ENCODE measurements around the gene TCF23. TPM values are rescaled to one million over a fixed set of nuclear protein-coding genes. Genes with fewer than 3 reads are reported as not detected.
"Not testable (repeated sequence)": the region's sequence is repeated elsewhere in the genome, so short reads cannot be mapped to it uniquely, and the experiment has no call there.

TCF23 gene
- total RNA-seq, 2 donors from 2014 or later, result not detected

DNA sequence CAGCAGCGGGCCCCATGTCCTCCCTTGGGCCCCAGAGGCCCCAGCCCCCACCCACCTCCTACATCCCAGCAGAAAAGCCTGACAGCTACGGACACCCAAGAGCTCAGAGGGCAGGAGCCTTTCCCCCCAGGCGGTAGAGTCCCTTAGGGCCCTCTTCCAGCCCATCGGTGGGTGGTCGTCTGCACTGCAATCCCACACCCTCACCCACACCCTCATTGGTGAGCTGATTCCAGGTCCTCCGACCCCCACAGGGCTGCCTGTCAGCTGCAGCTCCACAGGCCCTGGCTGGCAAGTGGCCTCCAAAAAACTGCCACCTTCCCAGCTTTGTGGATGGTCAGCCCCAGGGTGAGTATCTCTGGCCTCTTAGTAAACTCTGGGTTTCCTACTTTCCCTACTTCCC is 10.5 kb downstream of the TCF23 start:
- no peak overlapping the region for H3K27ac Mint-ChIP-seq
- ATAC-seq (replicated peaks), result no peak

DNA sequence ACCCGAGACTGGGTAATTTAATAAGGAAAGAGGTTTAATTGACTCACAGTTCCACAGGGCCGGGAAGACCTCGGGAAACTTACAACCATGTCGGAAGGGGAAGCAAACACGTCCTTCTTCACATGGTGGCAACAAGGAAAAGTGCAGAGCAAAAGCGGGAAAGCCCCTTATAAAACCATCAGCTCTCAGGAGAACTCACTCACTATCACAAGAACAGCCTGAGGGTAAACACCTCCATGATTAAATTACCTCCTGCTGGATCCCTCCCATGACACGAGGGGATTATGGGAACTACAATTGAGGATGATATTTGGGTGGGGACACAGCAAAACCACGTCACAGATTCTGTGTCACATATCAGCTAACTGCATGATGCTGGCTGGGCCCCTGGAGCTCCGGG is 11.4 kb downstream of the TCF23 start:
- Mint-ChIP-seq H3K27ac (no peak overlapping the region), H3K36me3 (ENCODE audit: low read depth) (no peaks in the 10 kb centered on the region), H3K9me3 (no peaks in the 10 kb centered on the region), H3K4me3 (no peak overlapping the region), H3K27me3 (peaks cover 3% of the 10 kb centered on the region), H3K4me1 (no peaks in the 10 kb centered on the region)
- no peak for ATAC-seq (replicated peaks)

More for the DNA sequence above, 10.5 kb downstream of the TCF23 start:
- Mint-ChIP-seq H3K9me3 (no peaks in the 10 kb centered on the region), H3K4me3 (no peak overlapping the region), H3K36me3 (ENCODE audit: low read depth) (no peaks in the 10 kb centered on the region), H3K4me1 (no peaks in the 10 kb centered on the region), H3K27me3 (peaks cover 3% of the 10 kb centered on the region)

DNA sequence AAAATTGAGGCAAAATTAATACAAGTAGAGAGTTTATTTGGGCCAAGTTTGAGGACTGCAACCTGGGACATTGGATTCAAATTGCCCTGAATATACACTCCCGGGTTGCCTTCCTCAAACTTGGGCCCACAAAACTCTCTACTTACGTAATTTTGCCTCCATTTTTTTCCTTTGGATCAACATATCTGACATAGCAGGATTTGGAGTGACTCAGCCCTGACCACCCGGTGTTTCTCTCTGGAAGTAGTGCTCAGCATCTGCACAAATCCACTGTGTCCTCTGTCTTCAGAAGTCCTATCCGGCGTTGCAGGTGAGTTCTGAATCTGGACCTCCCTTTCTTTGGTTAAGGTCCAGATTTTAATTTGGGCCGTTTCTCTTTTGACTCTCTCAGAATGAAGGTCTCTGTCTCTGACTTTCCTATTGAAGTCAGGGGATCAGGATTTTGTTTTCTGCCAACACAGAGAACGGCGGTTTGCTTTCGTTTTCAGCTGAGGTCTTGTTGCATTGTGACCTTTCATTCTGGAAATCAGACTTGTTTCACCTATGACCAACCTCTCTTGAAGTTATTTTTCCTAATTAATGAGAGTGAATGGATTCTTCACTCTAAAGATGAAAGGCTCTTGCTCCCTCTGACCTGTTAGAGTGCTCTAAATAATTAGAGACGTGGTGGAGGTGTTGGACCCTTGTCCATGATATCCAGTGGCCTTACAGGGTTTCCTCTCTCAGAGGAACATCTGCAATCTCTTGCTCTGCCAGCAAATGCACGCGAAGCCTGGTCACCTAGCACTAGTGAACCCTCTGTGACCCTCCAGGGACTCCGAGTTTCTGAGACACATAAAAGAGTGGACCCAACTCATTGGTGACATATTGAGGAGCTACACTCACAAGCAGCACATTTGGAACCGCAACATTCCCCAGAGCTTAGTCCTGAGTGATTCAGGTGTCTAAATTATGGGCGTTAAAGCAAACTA is 13.6 kb downstream of the TCF23 start:
- Mint-ChIP-seq H3K9me3 (no peaks in the 10 kb centered on the region), H3K4me1 (no peaks in the 10 kb centered on the region), H3K27me3 (peaks cover 3% of the 10 kb centered on the region), H3K27ac (no peak overlapping the region), H3K4me3 (no peak overlapping the region), H3K36me3 (ENCODE audit: low read depth) (no peaks in the 10 kb centered on the region)
- ATAC-seq (replicated peaks), result no peak

DNA sequence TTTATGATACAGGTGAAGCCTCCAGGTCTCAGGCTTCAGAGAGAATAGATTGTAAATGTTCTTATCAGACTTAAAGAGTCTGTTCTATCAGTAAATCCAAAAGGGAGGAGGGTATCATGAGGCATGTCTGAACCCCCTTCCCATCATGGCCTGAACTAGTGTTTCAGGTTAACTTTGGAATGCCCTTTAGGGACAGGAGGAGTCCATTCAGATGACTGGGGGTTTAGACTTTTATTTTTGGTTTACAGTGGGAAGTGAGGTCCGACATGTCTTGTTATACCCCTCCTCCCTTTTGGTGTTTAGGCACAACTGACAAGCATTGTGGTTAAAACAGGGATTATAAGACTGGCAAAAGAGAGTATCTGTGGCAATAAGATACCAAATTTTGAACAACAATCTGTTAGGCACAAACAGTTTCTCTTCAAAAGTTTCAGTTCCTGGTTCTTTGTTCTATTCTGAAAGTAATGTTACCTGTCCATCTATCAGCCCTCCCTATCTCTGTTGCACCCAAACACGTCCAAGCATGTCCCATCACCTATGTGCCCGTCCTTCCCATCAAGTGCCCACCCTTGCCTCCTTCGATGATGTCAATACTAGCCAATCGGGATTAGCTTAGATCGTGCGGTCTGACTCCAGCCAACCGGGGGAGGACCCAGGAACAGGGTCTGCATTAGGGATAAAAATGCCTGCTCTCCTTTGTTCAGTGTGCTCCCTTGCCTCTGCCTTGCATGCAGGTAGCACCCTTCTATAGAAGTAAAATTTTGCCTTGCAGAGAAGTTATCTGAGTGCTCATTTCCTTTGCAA is 16.4 kb downstream of the TCF23 start:
- Mint-ChIP-seq H3K4me3 (no peak overlapping the region), H3K4me1 (no peaks in the 10 kb centered on the region), H3K27ac (no peak overlapping the region), H3K9me3 (no peaks in the 10 kb centered on the region), H3K36me3 (ENCODE audit: low read depth) (no peaks in the 10 kb centered on the region), H3K27me3 (no peaks in the 10 kb centered on the region)
- no peak for ATAC-seq (replicated peaks)

DNA sequence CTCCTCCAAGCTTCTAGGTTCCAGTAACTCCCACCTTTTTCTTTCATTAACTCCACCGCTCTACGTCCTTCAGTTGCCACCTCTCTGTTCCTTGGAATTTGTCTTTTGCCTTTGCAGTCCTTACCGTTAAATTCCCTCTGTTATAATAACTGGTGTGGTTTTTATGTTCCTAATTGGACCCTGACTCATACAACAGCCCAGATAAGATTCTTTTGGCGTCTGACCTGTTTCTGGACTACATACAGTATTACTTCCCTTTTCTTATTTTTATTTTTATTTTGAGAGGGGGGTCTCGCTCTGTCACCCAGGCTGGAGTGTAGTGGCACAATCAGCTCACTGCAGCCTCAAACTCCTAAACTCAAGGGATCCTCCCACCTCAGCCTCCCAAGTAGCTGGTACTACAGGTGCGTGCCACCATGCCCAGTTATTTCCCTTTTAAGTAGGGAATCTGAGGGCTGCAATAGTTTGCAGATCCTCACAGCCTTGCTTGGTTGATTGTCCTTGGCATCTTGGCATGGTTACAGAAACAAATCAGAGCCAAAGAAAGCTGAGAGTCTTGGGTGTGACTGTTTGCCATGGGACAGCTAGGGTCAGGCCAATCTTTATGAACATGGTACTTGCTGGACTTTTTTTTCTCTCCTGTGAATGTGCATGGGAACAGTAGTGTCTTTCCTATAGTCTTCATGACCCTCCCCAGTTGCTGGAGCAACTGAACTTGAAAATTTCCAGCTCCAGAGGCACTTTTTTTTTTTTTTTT is 22.0 kb downstream of the TCF23 start:
- peaks cover 9% of the 10 kb centered on the region for H3K27me3 Mint-ChIP-seq
- H3K9me3 Mint-ChIP-seq, result no peaks in the 10 kb centered on the region
- ATAC-seq (replicated peaks), result no peak
- H3K36me3 Mint-ChIP-seq (ENCODE audit: low read depth), result no peaks in the 10 kb centered on the region
- H3K4me1 Mint-ChIP-seq, result no peaks in the 10 kb centered on the region
- no peak overlapping the region for H3K4me3 Mint-ChIP-seq
- H3K27ac Mint-ChIP-seq, result no peak overlapping the region

DNA sequence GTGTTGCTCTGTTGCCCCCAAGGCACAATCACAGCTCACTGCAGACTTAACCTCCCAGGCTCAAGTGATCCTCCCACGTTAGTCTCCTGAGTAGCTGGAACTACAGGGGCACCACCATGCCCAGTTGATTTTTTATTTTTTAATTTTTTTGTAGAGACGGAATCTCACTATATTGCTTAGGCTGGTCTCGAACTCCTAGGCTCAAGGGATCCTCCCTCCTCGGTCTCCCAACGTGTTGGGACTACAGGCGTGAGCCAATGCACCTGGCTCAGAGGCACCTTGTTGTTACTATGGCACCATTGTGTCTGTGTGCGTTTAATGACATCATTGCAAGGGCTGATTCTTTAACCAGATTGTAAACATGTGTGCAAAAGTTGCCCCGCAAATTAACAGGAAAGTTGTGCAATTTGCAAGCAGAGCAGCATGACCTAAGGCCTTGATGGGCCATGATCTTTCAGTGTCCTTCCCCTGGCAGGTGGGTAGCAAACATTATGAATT is 22.6 kb downstream of the TCF23 start:
- peaks cover 14% of the 10 kb centered on the region for H3K27me3 Mint-ChIP-seq
- ATAC-seq (replicated peaks), result no peak
- no peaks in the 10 kb centered on the region for H3K4me1 Mint-ChIP-seq
- no peak overlapping the region for H3K27ac Mint-ChIP-seq
- no peaks in the 10 kb centered on the region for H3K9me3 Mint-ChIP-seq
- no peaks in the 10 kb centered on the region for H3K36me3 Mint-ChIP-seq (ENCODE audit: low read depth)
- no peak overlapping the region for H3K4me3 Mint-ChIP-seq

DNA sequence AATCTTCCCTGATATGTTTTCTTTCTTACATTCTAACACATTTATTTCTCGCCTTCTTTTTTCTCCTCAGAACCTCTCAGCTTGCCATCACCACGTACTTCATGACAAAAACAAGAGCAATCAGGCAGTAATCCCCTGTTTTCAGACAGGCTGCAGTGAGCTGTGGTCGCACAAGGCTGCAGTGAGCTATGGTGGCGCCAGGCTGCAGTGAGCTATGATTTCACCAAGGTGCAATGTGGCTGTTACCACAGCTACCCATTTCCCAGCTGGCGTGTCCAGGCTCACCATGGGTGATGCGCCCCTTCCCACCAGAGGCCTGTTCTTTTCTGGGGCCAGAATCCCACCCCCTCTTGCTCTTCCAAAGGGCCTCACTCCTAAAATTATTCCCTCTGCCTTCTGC is 25.8 kb downstream of the TCF23 start:
- Mint-ChIP-seq H3K36me3 (ENCODE audit: low read depth) (no peaks in the 10 kb centered on the region), H3K27ac (no peak overlapping the region), H3K27me3 (peaks cover 21% of the 10 kb centered on the region), H3K4me1 (no peaks in the 10 kb centered on the region), H3K4me3 (no peak overlapping the region), H3K9me3 (no peaks in the 10 kb centered on the region)
- ATAC-seq (replicated peaks), result no peak

DNA sequence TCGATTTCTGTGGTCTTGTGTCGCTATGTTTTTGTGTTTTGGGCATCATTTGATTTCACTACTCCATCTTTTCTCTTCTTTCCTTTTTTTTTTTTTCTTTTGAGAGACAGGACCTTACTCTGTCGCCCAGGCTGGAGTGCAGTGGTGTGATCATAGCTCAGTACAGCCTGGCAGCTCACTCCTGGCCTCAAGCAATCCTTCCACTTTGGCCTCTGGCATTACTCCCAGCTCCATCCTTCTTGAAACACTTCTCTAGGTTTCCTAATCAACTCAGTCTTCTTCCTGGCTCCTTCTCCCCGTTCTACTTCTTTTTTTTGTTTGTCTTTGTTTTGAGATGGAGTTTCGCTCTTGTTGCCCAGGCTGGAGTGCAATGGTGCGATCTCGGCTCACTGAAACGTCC is 26.5 kb downstream of the TCF23 start:
- no peak for ATAC-seq (replicated peaks)
- Mint-ChIP-seq H3K4me1 (no peaks in the 10 kb centered on the region), H3K36me3 (ENCODE audit: low read depth) (no peaks in the 10 kb centered on the region), H3K9me3 (no peaks in the 10 kb centered on the region), H3K27ac (no peak overlapping the region), H3K27me3 (peaks cover 24% of the 10 kb centered on the region), H3K4me3 (no peak overlapping the region)

DNA sequence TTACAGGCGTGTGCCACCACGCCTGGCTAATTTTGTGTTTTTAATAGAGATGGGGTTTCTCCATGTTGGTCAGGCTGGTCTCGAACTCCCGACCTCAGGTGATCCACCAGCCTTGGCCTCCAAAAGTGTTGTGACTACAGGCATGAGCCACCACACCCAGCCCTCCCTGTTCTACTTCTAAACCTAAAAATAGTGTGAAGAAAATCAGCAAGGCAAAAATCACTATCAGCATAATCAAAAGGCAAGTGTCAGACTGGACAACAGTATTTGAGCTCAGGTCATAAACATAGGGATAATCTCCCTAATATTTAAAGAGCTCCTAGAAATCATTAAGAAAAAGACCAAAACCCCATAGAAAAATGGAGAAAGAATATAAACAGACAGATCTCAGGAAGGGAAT is 27.0 kb downstream of the TCF23 start:
- not testable (repeated sequence) for ATAC-seq (replicated peaks); H3K9me3 Mint-ChIP-seq; H3K4me1 Mint-ChIP-seq; H3K4me3 Mint-ChIP-seq; H3K36me3 Mint-ChIP-seq (ENCODE audit: low read depth); H3K27ac Mint-ChIP-seq
- peaks cover 21% of the 10 kb centered on the region for H3K27me3 Mint-ChIP-seq

DNA sequence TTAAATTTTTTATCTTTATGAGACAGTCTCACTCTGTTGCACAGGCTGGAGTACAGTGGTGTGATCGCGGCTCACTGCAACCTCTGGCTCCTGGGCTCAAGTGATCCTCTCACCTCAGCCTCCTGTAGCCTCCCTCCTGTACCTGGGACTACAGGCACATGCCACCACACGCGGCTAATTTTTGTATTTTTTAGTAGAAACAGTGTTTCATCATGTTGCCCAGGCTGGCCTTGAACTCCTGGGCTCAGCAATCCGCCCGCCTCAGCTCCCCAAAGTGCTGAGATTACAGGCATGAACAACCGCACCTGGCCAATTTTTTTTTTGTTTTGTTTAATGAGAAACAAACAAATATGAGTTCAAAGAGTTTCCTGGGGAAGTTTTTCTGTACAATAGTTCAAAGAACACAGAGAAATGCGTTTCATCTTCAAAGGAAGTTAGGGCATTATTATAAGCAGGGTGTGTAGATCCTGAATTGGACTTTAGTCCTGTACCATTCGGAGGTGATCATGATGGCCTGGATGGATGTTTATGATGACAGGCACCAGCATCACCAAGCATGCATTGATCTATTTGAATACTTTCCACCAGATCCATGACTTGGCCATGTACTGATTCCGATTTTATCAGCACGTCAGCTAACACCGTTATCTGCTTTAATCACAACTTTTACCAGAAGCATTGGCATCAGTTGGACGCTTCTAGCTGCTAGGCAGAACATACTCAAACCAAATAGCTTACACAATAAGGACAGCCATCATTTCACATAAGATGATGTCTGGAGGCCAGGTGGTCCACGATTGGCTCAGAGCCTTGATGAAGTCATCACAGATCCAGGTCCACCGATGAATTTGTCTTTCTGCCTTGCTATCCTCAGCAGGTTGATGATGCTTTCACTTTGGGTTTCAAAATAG is 28.9 kb downstream of the TCF23 start:
- H3K36me3 Mint-ChIP-seq (ENCODE audit: low read depth), result no peaks in the 10 kb centered on the region
- no peak overlapping the region for H3K27ac Mint-ChIP-seq
- no peak overlapping the region for H3K4me3 Mint-ChIP-seq
- no peaks in the 10 kb centered on the region for H3K9me3 Mint-ChIP-seq
- peaks cover 21% of the 10 kb centered on the region for H3K27me3 Mint-ChIP-seq
- no peak for ATAC-seq (replicated peaks)
- H3K4me1 Mint-ChIP-seq, result no peaks in the 10 kb centered on the region

DNA sequence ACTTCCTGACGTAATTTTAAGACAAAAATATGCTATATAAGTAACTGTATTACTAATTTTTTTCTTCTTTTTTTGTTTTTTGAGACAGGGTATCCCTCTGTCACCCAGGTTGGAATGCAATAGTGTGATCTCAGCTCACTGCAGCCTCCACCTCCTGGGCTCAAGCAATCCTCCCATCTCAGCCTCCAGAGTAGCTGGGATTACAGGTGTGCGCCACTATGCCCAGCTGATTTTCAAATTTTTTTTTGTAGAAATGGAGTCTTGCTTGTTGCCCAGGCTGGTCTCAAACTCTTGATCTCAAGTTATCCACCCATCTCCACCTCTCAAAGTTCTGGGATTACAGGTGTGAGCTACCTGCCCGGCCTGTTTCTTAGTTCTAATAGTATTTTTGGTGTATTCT is 29.7 kb downstream of the TCF23 start:
- H3K27ac Mint-ChIP-seq, result no peak overlapping the region
- no peaks in the 10 kb centered on the region for H3K9me3 Mint-ChIP-seq
- peaks cover 21% of the 10 kb centered on the region for H3K27me3 Mint-ChIP-seq
- H3K4me3 Mint-ChIP-seq, result no peak overlapping the region
- ATAC-seq (replicated peaks), result no peak
- no peaks in the 10 kb centered on the region for H3K36me3 Mint-ChIP-seq (ENCODE audit: low read depth)
- H3K4me1 Mint-ChIP-seq, result no peaks in the 10 kb centered on the region

DNA sequence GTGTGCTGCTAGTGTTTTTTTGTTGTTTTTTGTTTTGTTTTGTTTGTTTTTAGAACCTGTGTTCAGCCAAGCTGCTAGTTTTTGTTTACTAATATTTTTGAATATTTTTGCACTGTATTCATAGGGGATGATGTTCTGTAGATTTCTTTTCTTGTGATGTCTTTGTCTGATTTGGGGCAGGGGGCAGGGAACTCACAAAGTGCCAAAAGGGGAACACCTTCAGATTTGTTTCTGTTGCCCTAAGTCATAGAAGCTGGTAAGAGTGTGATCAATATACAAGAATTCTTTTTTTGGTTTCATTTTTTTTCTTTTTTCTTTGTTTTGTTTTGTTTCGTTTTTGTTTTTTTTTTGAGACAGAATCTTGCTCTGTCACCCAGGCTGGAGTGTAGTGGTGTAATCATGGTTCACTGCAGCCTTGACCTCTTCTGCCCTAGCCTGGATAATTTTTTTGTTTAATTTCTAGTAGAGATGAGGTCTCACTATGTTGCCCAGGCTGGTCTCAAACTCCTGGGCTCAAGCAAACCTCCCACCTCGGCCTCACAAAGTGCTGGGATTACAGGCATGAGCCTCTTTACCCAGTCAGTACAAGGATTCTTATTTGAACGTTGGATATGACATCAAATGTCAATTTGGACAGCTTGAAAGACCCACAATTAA is 30.7 kb downstream of the TCF23 start:
- H3K9me3 Mint-ChIP-seq, result no peaks in the 10 kb centered on the region
- no peak overlapping the region for H3K27ac Mint-ChIP-seq
- H3K27me3 Mint-ChIP-seq, result peaks cover 28% of the 10 kb centered on the region
- H3K36me3 Mint-ChIP-seq (ENCODE audit: low read depth), result no peaks in the 10 kb centered on the region
- H3K4me3 Mint-ChIP-seq, result no peak overlapping the region
- no peaks in the 10 kb centered on the region for H3K4me1 Mint-ChIP-seq
- no peak for ATAC-seq (replicated peaks)

DNA sequence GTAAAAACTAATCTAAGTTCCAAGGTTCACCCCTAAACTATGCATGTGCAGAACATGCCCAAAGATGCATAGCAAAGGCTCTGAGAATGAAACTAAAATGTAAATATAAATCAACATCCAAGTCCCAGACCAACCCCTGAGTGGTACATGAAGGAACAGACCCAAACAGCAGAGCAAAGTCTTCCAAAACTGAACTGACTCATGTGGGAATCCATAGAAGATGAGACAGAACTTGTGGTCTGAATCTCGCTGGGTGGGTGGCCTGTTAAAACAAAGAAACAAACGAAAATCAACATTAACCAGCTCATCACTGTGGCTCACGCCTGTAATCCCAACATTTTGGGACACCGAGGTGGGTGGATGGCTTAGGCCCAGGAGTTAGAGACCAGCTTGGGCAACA is 33.5 kb downstream of the TCF23 start:
- Mint-ChIP-seq H3K9me3 (no peaks in the 10 kb centered on the region), H3K27ac (no peak overlapping the region), H3K4me1 (no peaks in the 10 kb centered on the region), H3K36me3 (ENCODE audit: low read depth) (no peaks in the 10 kb centered on the region), H3K4me3 (no peak overlapping the region), H3K27me3 (peaks cover 27% of the 10 kb centered on the region)
- ATAC-seq (replicated peaks), result no peak

Data from activated T-helper 17 cell treated with anti-CD3 and anti-CD28 coated beads, Interleukin-2, amount 50 U/mL, for 72 hours (primary cell).